WERI-Rb-1 (cell line): ENCODE results near the gene PRKAB1.

Source experiments
- DNase-seq: peaks from one replicate; pipeline ENCODE4 v3.0.0-alpha.2; 2020
- H3K27ac ChIP-seq: fragments of 250-450 bp; sonication (Bioruptor Pico); 2 replicates; pipeline ENCODE4 v1.5.1; 2020; ENCODE audit warnings: mild to moderate bottlenecking, moderate library complexity
- H3K27me3 ChIP-seq: fragments of 250-450 bp; sonication (Bioruptor Pico); 2 replicates; pipeline ENCODE4 v1.5.1; 2021; ENCODE audit warnings: mild to moderate bottlenecking, low read depth, moderate library complexity; ENCODE audit not compliant: insufficient read depth, severe bottlenecking
- H3K36me3 ChIP-seq: fragments of 250-450 bp; sonication (Bioruptor Pico); 2 replicates; pipeline ENCODE4 v1.5.1; 2020; ENCODE audit warnings: mild to moderate bottlenecking, moderate library complexity
- H3K4me3 ChIP-seq: 2 replicates; pipeline ENCODE4 v1.5.1; 2011; ENCODE audit warnings: low read depth, mild to moderate bottlenecking, control low read depth, low read length
- H3K9me3 ChIP-seq: fragments of 250-450 bp; sonication (Bioruptor Pico); 2 replicates; pipeline ENCODE4 v1.5.1; 2021; ENCODE audit warnings: mild to moderate bottlenecking, moderate library complexity; ENCODE audit not compliant: severe bottlenecking
- TF ChIP-seq, protein P1 (sequence below): IDR thresholded peaks from 2 replicates; pipeline ENCODE4 v1.5.1; 2011; ENCODE audit warnings: low read depth, mild to moderate bottlenecking, control low read depth, inconsistent platforms, low read length

Gene PRKAB1

GRCh38 chr12:119710965-119711551 is 43.1 kb downstream of the PRKAB1 start:
- Histone ChIP-seq H3K4me3 (no peak overlapping the region), H3K27me3 (no peaks in the 10 kb centered on the region), H3K36me3 (peaks cover 94% of the 10 kb centered on the region), H3K9me3 (no peaks in the 10 kb centered on the region), H3K27ac (0 out of 2 replicates have a peak overlapping the region, but pooled peaks have one; percentile 12)
- DNase-seq, result no peak
- TF ChIP-seq, protein P1, sequence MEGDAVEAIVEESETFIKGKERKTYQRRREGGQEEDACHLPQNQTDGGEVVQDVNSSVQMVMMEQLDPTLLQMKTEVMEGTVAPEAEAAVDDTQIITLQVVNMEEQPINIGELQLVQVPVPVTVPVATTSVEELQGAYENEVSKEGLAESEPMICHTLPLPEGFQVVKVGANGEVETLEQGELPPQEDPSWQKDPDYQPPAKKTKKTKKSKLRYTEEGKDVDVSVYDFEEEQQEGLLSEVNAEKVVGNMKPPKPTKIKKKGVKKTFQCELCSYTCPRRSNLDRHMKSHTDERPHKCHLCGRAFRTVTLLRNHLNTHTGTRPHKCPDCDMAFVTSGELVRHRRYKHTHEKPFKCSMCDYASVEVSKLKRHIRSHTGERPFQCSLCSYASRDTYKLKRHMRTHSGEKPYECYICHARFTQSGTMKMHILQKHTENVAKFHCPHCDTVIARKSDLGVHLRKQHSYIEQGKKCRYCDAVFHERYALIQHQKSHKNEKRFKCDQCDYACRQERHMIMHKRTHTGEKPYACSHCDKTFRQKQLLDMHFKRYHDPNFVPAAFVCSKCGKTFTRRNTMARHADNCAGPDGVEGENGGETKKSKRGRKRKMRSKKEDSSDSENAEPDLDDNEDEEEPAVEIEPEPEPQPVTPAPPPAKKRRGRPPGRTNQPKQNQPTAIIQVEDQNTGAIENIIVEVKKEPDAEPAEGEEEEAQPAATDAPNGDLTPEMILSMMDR, result no peak

DNA sequence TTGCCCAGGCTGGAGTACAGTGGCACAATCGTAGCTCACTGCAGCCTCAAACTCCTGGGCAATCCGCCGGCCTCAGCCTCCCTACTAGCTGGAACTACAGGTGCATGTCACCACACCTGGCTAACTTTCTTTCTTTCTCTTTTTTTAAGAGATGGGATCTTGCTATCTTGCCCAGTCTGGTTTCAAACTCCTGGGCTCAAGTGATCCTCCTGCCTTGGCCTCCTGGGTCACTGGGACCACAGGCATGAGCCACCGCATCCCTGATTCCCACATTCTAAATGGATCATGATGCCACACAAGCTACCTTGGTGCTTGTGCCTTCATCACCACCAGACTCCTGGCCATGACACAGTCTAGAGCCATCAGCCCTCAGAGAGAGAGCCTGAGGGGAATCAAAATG is 43.8 kb downstream of the PRKAB1 start:
- DNase-seq, result no peak
- TF ChIP-seq, protein P1, result no peak
- Histone ChIP-seq H3K4me3 (no peak overlapping the region), H3K36me3 (peaks cover 92% of the 10 kb centered on the region), H3K27me3 (no peaks in the 10 kb centered on the region), H3K27ac (no peak overlapping the region), H3K9me3 (no peaks in the 10 kb centered on the region)

DNA sequence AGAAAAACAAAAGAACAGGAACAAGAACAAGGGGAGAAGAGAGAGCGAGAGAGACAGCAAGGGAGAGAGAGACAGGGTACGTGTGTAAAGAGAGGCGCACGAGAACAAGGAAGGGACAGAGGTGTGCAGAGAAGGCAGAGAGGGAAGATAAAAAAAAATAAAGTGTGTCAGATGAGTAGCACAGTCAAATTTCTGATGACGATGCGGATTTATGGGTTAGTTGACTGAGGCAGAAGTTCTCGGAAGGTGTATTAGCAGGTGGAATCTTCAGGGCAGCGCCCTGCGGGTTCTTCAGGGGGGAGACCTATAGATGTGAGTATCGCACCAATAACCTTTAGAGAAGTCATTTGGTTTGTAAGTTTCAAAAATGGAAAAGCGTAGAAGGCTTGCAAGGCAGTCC is 44.8 kb downstream of the PRKAB1 start:
- TF ChIP-seq, protein P1, result no peak
- peaks cover 88% of the 10 kb centered on the region for H3K36me3 ChIP-seq
- no peak overlapping the region for H3K27ac ChIP-seq
- no peaks in the 10 kb centered on the region for H3K9me3 ChIP-seq
- no peak for DNase-seq
- no peak overlapping the region for H3K4me3 ChIP-seq
- H3K27me3 ChIP-seq, result no peaks in the 10 kb centered on the region

DNA sequence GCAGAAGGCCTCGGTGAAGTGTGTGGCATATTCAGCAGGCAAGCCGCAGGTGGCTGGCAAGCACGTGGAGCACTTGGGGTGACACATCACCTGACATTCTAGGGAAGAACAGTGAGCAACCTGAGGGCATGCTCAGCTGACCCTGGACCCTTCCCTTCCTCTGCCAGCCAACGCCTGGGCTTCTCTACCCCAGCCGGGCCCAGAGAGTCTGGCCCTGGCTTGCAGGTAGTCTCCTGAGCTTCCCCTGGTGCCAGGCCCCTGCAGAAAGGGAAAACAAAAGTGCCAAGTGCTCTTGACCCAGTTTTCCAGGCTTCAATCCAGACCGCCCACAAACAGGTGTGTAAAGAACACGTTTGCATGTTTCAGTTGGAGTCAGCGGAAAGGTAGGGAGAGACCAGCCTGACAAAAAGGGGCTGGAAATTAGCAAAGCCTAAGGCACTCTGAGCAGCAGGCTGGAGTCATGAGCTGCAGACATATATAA is 45.7 kb downstream of the PRKAB1 start:
- H3K27ac ChIP-seq, result no peak overlapping the region
- TF ChIP-seq, protein P1, result no peak
- H3K9me3 ChIP-seq, result no peaks in the 10 kb centered on the region
- no peak for DNase-seq
- H3K36me3 ChIP-seq, result peaks cover 87% of the 10 kb centered on the region
- H3K27me3 ChIP-seq, result no peaks in the 10 kb centered on the region
- H3K4me3 ChIP-seq, result no peak overlapping the region

GRCh38 chr12:119714614-119715267 is 46.8 kb downstream of the PRKAB1 start:
- peaks cover 84% of the 10 kb centered on the region for H3K36me3 ChIP-seq
- H3K4me3 ChIP-seq, result no peak overlapping the region
- H3K27me3 ChIP-seq, result no peaks in the 10 kb centered on the region
- DNase-seq, result no peak
- H3K9me3 ChIP-seq, result no peaks in the 10 kb centered on the region
- H3K27ac ChIP-seq, result no peak overlapping the region
- TF ChIP-seq, protein P1, result no peak
